Head of caudate nucleus (tissue), 42 donors: ENCODE measurements around the gene PEAK1.
"Not testable (repeated sequence)": the region's sequence is repeated elsewhere in the genome, so short reads cannot be mapped to it uniquely, and the experiment has no call there.

Experiments
- DNase-seq, 42 donors: peaks; one replicate each; pipeline versions ENCODE4 v3.0.0 to v3.0.0-alpha.2; 2020 to 2021; ENCODE audit warnings: mixed read lengths in 7 of 42
- intact Hi-C: fragments of 100-400 bp; cut with DNase I; formaldehyde crosslinking; loops from one replicate; pipeline ENCODE4 v1.15.0; 2022

PEAK1 gene

GRCh38 chr15:77208241-77208640 is 211.7 kb downstream of the PEAK1 start:
- no peak for DNase-seq

GRCh38 chr15:77201665-77202064 is 218.2 kb downstream of the PEAK1 start:
- intact Hi-C loops: no loop called here

More at GRCh38 chr15:77208241-77208640, 211.7 kb downstream of the PEAK1 start:
- intact Hi-C loops: no loop called here

GRCh38 chr15:77196381-77196780 is 223.5 kb downstream of the PEAK1 start:
- intact Hi-C loops: no loop called here
- DNase-seq: no peak

More at GRCh38 chr15:77201665-77202064, 218.2 kb downstream of the PEAK1 start:
- no peak for DNase-seq

GRCh38 chr15:77195586-77195985 is 224.3 kb downstream of the PEAK1 start:
- DNase-seq: no peak

GRCh38 chr15:77192451-77192850 is 227.5 kb downstream of the PEAK1 start:
- intact Hi-C loops: no loop called here
- no peak for DNase-seq

More at GRCh38 chr15:77195586-77195985, 224.3 kb downstream of the PEAK1 start:
- intact Hi-C loops: no loop called here

- intact Hi-C loops: no loop called here
- DNase-seq: no peak
Observed at GRCh38 chr15:77191230-77191834, 228.6 kb downstream of the PEAK1 start.

GRCh38 chr15:77187751-77188464 is 232.0 kb downstream of the PEAK1 start:
- intact Hi-C loops: loop anchor here (5.0 kb wide), 2 partner anchors 309 to 354 kb away; no protein-coding TSS in a partner anchor

GRCh38 chr15:77186594-77187011 is 233.3 kb downstream of the PEAK1 start:
- intact Hi-C loops: loop anchor here (5.0 kb wide), 2 partner anchors 311 to 356 kb away; no protein-coding TSS in a partner anchor
- peak in 8 of 42 donors; percentile 5 to 31 (median 12) for DNase-seq

More at GRCh38 chr15:77187751-77188464, 232.0 kb downstream of the PEAK1 start:
- peak in 7 of 42 donors; percentile 5 to 24 (median 16) for DNase-seq

- intact Hi-C loops: loop anchor here (5.0 kb wide), 2 partner anchors 312 to 357 kb away; no protein-coding TSS in a partner anchor
- no peak for DNase-seq
Observed at GRCh38 chr15:77185242-77185785, 234.6 kb downstream of the PEAK1 start.

- intact Hi-C loops, DNase-seq: not testable (repeated sequence)
Observed at GRCh38 chr15:77184352-77184751, 235.6 kb downstream of the PEAK1 start.

GRCh38 chr15:77183066-77183465 is 236.8 kb downstream of the PEAK1 start:
- no peak for DNase-seq
- intact Hi-C loops: no loop called here

- DNase-seq: no peak
- intact Hi-C loops: no loop called here
Observed at GRCh38 chr15:77181305-77182074, 238.4 kb downstream of the PEAK1 start.

GRCh38 chr15:77180757-77181156 is 239.1 kb downstream of the PEAK1 start:
- no peak for DNase-seq
- intact Hi-C loops: no loop called here

GRCh38 chr15:77180270-77180669 is 239.6 kb downstream of the PEAK1 start:
- DNase-seq: no peak
- intact Hi-C loops: no loop called here

GRCh38 chr15:77179541-77179998 is 240.3 kb downstream of the PEAK1 start:
- DNase-seq: no peak
- intact Hi-C loops: no loop called here

GRCh38 chr15:77178411-77178810 is 241.5 kb downstream of the PEAK1 start:
- intact Hi-C loops: no loop called here
- DNase-seq: no peak

GRCh38 chr15:77176148-77176547 is 243.8 kb downstream of the PEAK1 start:
- intact Hi-C loops, DNase-seq: not testable (repeated sequence)

- DNase-seq: no peak
- intact Hi-C loops: no loop called here
Observed at GRCh38 chr15:77173487-77173886, 246.4 kb downstream of the PEAK1 start.
